Measurements from ENCODE around the gene ITPR2.

- TF ChIP-seq CTCF (IDR thresholded peaks at IDR 0.05) (no peak), POLR2A (IDR thresholded peaks at IDR 0.05) (no peak), EP300 (IDR thresholded peaks at IDR 0.05) (no peak)
Observed at GRCh38 chr12:26754148-26754547, 78.8 kb downstream of the ITPR2 start.

Data from tibial nerve (tissue), 4 donors.